ENCODE measurements around the gene SLC38A2.

SLC38A2 gene

DNA sequence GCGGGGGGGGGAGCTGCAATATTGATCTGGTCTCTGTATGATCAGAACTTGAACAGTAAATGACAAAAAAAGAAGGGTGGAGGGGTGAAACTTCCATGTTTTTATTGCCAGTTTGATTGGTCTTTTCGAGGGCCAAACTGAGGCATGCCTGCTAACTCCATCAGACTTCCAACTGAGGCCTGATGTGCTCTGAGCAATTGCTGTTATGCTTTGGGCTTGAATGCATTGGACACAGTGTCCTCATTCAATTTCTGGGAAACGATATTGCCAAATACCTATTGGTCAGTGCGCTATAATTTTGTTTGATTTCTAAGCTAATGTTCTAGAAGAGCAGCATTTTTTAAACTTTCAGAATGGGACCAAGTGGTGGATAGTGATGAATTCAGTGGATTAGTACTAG is 2.1 kb upstream of the SLC38A2 start:
- DNase-seq (ENCODE audit: low read depth in 3 of 3), result no peak

DNA sequence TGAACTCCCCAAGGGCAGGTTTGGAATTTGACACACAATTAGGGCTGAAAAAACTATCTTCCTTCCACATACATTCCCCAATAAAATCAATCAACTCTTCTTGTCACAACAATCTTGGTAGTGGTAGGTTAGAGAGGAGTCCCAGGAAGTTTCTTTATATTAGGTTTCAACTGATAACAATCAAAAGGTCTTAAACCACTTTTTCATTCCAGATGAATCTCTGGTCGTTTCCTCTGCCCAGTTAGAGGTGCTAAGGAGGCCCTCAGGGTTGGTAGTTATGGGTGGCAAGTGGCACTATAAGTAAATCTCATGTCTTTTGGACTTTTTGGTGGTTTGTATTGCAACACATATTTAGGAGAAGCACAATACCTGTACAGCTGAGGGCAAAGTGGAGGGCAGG is 1.7 kb upstream of the SLC38A2 start:
- DNase-seq (ENCODE audit: low read depth in 3 of 3), result no peak

DNA sequence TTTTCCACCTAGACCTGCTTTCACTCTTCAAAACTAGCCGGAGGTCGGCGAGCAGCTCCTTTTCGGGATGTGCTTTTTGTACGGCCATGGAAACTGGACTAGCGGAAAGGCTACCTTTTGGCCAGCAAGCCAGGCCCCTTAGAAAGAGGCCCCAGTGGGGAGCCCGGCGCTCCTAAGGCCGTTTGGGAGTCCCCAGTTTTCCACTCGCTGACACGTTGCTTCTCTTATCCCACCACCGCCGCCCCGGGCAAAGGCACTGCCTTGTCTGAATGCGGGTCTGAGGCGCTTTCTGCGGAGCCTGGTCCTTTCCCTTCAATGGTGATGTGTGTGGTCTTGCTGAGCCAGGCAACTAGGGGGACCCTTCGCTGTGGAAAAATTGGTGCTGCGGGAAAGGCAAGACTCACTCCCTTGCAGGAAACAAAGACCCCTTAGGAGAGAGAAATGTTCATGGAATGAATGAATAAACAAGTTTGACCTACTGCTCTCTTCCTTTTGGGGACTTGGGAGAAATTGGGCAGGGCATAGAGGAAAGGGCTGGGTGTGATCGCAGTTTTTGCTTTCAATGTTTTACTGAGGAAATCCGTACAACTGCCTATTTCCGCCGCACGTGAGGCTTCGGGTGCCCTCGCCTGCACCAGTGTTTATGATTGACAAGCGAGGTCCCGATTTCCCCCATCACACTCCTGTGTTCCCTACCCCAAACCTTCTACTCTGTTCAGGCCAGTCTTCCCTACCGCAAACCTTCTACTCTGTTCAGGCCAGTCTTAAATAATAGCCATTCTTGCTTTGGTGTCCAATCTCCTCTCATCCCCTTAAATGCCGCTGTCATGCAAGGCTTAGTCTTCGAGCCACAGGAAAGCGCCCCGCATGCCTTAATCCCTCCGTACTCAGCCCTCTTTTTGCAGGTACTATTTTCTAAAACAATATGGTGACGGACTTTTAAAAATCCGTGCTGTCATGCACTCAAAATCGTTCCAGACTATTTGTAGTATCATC is 1.0 kb upstream of the SLC38A2 start:
- peak in 1 of 3 experiments; percentile 28 for DNase-seq (ENCODE audit: low read depth in 3 of 3)

DNA sequence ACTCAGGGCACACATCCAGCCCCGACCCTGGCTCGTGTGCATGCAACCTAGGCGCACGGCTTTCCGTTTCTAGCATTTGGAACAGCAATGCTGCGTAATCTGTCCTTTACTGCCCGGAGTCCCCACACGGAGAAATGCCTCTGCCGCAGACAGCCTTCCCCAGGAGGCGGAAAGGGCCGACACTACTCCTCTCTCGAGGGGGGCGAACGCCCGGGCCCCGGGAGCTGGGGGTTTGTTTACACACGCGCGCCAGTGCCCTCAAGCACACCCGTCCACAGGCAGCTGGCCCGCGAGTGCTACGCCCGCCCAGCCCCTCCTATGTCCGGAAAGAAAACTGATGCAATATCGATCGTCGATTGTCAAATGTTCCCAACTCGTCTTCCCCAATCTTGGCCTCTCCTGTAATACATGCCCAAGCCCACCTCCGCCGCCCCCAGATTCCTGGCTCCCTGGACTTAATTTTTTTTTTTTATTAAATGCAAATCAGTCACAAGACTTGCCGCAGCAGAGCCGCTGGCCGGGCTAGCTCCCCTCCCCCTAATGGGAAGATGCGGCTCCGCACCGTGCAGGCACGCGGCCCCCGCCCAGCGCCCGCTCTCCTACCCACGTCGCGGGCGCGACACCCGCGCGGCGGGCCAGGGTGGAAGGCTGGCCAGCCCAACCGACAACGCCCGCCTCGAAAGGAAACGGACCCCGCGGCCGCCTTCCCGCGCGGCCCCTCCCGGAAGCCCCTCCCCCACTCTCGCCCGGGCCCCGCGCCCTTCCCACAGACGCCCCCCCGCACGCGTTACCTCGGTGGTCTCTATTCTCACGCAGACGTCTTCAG is 642 bp downstream of the SLC38A2 start:
- peak in 2 of 3 experiments; percentile 20 to 57 for DNase-seq (ENCODE audit: low read depth in 3 of 3)

DNA sequence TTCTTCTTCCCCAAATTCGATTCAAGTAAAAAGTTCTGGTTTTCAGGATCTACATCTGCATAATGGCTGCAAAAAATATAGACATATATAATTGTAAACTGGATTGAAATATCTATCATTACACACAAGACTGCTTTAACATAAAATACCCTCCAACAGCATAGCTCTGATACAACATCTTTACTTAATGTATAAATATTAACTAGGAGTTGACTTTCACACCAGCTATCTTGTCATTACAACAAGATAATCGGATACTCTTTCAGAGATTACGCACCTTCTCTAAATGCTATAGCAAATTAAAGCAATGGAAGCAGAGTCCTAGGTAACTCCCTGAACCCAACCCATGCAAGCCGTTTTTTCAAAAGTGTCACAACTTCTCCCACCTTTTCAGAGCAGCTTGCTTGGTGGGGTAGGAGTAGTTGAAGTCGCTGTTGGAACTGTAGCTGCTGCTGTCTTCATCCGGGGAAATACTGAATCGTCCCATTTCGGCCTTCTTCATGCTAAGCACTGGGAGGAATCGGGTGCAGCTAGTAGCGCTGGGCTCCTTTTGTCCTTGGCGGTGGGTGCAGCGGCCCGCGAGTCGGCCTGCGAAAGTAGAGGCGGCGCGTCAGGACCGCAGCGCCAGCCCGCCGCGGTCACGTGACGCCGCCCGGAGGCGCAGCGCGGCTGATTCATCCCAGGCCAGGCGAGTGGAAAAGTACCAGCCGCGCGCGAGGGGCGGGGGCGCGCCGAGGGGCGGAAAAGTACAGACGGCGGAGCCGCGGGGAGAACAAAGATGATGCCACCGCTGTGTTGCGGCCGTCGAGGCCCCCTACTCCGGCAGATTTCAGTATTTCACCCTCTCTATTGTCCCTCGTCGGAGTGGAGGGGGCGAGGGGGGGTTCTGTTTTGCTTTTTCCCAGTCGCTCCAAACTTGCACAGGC is 1.5 kb downstream of the SLC38A2 start:
- DNase-seq (ENCODE audit: low read depth in 3 of 3), result peak; percentile 86 to 93 (median 89)

DNA sequence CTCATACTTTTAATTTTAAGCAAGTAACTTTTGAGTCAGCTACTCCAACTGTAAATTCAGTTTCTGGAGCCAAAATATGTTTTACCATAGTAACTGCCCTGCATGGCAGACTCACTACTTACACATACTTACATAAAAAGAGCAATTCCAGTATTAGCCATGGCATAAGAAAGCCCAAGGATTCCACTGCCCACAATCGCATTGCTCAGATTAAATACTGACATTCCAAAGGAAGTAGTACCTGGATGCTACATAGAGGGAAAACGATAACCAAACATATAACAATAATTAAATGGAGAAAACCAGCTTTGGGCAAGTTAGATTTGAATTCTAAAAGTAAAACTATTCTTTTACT is 2.2 kb downstream of the SLC38A2 start:
- DNase-seq (ENCODE audit: low read depth in 3 of 3), result no peak

DNA sequence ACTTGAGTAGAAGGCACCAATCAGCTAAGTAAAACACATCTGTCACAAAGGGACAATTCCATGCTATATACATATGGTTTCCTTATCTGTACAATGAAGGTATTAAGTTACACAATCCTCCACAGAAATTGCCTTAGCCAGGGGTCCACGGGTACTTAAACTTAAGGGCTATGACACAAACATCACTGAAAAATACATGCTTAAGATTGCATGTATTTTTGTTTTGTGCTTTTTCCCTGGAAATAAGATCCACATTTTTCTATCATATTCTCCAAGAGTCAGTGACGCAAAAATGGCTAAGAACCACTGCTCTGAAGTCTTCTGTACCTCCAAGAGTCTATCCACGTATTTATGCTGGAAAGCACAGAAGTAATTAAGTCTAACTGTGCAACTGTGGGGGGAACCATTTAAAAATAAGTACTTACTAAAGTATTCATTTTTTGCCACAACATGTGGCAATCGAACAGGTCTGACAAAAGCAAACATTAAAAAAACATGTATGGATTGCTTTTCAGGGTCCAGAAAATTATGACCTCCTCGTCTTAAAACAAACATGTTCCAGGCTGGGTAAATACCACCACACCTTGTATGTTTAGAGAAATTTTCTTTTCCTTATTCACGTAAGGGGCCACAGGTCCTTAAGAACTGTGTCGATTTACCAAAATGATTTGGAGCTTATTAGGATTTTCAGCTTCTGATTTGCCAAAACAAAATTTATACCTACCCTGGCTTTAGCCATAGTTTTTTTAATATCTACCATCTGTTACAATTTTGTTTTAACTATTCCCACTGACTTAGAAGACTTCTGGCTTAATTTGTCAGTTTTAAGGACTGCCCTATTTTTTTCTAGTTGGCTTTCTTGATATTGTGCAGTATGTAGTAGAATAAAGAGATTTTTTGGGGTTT is 2.8 kb downstream of the SLC38A2 start:
- no peak for DNase-seq (ENCODE audit: low read depth in 3 of 3)

DNA sequence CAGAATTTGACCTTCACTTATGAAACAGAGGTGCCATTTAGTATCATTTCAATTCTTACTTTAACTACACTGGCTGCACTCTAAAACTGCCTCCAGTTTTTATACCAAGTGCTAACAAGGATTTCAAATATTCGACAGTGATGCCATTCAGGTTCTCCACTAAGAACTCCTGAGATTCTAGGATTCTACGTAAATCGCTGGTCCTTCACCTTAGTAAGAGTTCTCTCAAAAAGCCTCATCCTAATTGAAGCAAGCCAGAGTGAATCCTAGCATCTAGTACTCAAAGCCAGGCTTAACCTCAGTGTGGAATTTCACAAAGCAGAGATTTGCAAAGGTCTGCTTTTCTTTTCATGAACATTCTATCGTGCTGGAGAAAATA is 3.5 kb downstream of the SLC38A2 start:
- no peak for DNase-seq (ENCODE audit: low read depth in 3 of 3)

DNA sequence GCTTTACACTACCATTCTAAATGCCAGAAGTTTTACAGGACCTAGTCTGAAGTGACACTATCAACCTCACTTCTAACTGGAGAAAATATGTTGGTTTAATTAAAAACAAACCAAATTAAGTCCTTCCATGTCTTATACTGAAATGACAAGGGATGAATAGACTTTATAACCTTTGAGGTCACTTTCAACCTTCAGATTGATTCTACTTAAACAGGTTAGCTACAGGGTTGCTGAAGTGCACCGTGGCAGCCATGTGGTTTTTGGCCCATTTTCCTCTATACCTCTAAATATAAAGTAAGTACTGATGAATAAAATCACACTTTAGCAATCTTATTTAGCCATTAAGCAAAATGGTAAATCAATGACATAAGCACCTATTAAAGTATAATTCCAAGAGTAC is 3.9 kb downstream of the SLC38A2 start:
- no peak for DNase-seq (ENCODE audit: low read depth in 3 of 3)

DNA sequence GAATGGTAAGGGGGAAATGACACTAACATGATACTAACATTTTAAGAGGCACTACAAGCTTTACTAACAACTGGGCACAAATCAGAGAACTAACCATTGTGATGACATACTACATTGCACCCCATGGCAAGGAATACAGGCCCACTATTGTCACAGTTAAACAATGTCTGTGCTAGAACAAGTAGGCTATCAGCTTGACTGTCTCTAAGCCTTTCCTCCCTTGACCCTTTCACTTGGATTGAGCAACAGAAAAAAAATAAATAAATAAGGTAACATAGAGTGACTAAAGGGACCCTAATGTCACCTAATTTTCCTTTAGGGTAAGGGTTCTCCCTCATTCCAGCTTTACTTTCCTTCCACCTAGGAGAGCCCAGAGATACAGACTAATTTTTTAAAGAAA is 4.4 kb downstream of the SLC38A2 start:
- no peak for DNase-seq (ENCODE audit: low read depth in 3 of 3)

DNA sequence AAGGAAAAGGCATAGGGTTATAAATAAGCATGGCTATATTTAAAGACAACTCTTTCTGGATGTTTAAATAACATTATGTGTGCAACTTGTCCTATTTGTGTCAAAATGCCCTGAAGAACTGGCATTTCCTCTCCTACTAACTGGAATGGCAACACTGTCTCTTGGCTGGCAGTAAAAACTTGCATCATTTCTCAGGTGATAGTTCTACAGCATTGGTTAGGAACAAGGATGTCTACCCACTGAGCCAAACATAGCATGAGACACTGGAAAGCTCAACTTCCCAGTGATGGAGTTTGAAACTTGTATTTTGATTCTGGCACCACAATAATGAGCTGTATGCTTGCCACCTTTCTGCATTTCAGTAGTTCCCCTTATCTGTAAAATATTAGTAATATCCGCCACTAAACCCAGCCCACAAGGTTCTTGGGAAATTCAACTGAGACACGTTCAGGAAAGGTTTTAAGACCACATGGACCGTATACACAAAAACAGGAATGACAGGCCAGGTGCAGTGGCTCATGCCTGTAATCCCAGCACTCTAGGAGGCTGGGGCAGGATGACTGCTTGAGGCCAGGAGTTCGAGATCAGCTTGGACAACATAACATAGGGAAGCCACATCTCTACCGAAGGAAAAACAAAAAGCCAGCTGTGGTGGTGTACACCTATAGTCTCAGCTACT is 5.1 kb downstream of the SLC38A2 start:
- DNase-seq (ENCODE audit: low read depth in 3 of 3), result no peak

DNA sequence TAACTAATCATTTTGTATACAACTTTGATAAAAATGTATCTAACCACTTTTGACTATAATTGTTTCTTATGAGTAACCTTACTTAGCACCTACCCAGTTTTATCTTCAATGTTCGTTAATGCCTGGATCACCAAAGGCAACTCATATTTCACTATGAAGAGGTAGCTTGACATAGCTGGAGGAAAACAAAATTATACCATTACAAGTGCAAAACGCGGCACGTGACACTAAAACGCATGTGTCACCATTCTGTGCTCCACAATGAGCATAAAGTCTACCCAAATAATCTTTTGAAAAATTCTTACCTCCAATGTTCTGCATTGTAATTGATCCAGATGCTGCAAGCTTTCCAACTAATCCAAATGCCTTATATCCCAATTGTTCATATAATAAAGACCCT is 5.8 kb downstream of the SLC38A2 start:
- no peak for DNase-seq (ENCODE audit: low read depth in 3 of 3)

DNA sequence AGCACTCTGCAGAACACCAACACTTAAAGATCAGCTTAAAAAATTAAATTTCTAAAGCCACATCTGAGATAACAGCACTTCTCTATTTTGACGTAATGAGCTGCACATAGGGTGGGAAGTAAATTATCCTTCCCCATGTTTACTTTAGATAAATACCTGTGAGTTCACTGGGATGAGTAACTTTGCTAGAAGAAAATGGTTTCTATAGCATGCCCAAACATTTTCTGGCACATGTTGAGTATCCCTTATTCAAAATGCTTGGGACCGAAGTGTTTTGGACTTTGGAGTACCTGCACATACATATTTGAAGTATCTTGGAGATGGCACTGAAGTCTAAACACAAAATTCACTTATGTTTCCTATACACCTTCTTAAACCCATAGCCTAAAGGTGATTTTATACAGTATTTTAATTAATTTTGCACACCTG is 6.6 kb downstream of the SLC38A2 start:
- no peak for DNase-seq (ENCODE audit: low read depth in 3 of 3)

DNA sequence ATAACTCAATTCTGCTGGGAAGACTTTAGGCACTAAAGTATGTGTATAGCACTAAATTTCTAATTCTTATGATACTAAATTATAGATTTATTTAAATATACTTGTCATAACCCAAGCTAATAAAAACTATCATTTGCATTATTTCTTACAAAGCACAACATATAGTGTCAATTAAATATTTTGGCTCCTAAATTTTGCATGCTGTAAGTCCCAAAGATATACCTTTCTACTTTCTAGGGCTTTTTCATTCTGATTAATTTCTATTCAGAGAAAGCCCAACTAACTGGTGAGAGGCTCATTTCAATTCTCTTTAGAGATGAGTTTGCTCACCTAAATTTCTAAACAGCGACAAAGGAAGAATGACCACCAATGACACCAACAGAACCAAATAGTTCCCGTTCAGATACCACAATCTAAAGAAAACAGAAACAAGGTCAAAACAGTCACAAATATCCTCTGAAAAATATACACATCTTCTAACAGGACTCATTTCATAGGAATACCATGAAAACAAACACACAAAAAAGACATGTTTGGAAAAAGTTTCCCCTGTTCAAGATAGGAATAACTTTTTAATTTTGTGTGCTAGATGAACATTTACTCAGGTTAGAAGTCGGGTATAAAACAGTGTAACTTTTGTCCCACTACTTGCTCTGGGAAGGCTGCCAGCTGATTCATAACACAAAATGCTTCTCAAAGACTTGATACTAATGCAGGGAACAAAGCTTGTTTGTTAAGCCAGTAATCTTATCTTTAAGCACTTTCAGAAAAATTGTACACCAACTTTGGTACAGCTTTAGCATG is 7.6 kb downstream of the SLC38A2 start:
- no peak for DNase-seq (ENCODE audit: low read depth in 3 of 3)

DNA sequence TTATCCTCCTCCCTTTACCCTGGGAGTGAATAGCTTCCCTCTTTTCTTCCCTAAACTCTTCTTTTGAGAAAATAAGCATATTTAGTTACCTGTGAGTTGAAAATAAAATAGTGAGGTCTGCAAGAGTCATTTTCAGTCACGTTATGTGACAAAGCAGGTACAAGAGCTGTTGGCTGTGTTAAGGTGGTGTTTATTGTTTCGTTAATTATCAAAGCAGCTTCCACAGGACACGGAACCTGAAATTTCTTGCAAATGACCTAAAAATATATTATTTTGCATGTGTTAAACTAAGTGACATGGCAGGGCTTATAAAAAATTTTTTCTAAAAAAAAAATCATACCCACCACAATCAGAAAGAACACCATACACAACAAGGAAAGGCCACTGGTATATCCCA is 8.3 kb downstream of the SLC38A2 start:
- DNase-seq (ENCODE audit: low read depth in 3 of 3), result no peak

DNA sequence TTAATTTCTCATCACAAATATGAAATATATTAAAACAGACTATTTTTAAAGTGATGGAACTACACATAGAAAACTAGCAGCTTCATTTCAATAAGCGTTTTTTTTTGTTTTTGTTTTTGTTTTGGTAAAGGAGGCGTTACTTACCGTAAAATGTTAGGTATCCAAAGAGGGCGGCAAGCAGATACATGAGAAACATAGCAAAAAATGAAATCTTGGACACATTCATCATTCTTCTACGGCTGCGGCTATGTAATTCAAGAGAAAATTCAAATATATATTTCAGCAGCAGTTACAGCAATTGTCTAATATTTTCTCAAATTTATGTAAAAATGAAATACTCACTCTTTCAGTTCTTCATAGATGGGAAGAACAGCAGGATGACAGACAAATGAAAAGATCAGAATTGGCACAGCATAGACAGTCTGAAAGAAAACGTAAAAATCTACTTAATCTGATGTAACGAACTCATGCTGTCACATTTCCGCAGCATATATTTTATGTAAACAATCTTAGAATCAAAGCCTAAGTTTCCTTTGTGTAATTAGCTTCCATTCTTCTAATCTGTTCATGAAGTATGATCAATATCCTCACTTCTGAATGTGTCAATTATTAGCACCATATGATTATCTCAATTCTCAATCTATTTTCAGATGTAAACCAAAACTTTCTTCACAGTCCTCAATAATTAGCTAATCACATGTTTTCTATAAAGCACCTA is 8.8 kb downstream of the SLC38A2 start:
- DNase-seq (ENCODE audit: low read depth in 3 of 3), result no peak

DNA sequence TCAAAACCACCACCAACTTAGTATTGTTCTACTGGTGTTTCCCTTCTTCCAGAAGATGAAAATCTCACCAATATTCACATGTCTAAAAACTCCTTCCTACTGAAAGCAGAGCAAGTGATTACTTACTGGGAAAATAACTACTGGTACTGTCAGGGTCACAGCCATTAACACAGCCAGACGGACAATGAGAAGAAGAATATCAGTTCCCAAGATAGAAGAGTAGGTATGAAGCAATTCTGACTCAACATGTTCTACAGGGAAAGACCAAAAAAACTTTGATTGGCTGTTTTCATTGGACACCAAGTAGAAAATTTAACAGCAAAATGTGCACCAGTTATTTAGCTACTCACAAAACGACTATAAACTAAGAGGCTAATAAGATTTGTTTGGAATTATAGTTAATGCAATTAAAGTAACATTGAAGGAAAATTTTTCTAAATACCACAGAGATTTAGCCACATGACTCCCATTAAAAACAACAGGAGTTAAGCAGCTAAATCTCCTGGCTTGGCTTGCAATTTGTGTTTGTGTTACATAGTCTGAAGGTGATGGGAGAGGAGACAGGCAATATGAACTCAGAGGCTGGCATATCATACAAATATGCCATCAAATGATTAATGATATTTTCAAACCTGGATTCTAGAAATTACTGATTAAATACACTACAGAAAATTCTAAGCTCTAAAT is 9.5 kb downstream of the SLC38A2 start:
- DNase-seq (ENCODE audit: low read depth in 3 of 3), result no peak

DNA sequence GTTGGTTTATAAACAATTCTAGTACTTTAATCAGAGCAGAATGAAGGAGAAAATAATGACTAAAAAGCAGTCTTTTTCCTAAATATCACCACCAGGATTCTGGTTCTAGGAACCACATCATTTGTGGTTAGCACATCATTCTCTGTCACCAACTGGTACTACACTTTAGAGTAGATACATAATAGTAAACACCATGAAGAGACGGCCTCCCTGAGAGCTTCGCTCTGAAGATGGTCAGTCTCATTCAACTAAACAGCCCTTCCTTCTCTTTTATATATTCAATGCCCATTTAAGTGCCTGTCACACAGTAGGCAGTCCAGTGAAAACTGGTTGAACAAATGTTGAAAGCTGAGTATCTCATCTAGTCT is 10.9 kb downstream of the SLC38A2 start:
- no peak for DNase-seq (ENCODE audit: low read depth in 3 of 3)
